ENCODE measurements around the gene CEP57. TPM values are rescaled to one million over a fixed set of nuclear protein-coding genes. Genes with fewer than 3 reads are reported as not detected.

The CEP57 gene
- total and polyA plus RNA-seq, 2 of the 13 experiments (the other 11 are each of a cell fraction or from before 2014, with no cell fraction given) = 34.3 to 59.4 TPM

DNA sequence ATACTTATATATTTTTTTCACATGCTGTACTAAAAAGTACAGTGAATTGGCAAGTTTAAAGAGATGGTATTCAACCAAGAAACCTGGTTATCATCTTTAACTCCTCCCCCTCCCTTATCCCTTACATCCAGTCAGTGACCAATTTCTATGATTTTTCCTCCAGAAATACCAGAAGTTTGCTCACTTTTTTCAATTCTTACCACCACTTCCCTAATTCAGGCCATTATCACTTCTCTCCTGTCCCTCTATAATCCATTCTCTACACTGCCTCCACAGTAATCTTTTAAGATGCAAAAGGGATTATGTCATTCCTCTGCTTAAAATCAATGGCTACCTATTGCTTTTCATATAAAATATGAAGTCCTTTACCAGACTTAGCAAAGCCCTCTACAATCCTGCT, 62.8 kb downstream of the CEP57 start:
- TF ChIP-seq, protein P1, sequence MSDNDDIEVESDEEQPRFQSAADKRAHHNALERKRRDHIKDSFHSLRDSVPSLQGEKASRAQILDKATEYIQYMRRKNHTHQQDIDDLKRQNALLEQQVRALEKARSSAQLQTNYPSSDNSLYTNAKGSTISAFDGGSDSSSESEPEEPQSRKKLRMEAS (IDR thresholded peaks at IDR 0.05) = no peak
- no peak for TF ChIP-seq KAT7 (CRISPR knock-in tag; IDR thresholded peaks at IDR 0.05; ENCODE audit: borderline replicate concordance)
- Histone ChIP-seq H3K4me2 (ENCODE audit: low read depth, low read length) (no peak overlapping the region), H3K9ac (ENCODE audit: insufficient read depth, low read depth, low read length) (no peak overlapping the region), H3K27ac (ENCODE audit: extremely low read length, insufficient read depth, low read length) (no peak overlapping the region), H3K27me3 (ENCODE audit: control insufficient read depth in 1 of 2, insufficient read depth in 2 of 2, low read length in 2 of 2) (no peaks in the 10 kb centered on the region), H3K36me3 (replicated peaks in 1 of 2; ENCODE audit: control insufficient read depth in 1 of 2, insufficient read depth in 2 of 2, low read length in 2 of 2) (peaks cover 2 to 13% of the 10 kb centered on the region in 2 experiments; a peak in 2 of 5 replicates), H2AFZ (ENCODE audit: low read length) (no peak overlapping the region), H3K79me2 (ENCODE audit: insufficient read depth, low read length) (no peaks in the 10 kb centered on the region), H4K20me1 (ENCODE audit: insufficient read depth, low read length) (no peaks in the 10 kb centered on the region), H3K9me3 (ENCODE audit: low read length) (no peaks in the 10 kb centered on the region), H3K4me1 (ENCODE audit: insufficient read depth, low read length) (no peaks in the 10 kb centered on the region), H3K4me3 (replicated peaks in 1 of 3; ENCODE audit: insufficient read depth in 1 of 3, low read depth in 2 of 3, low read length in 3 of 3) (no peak overlapping the region)
- in situ Hi-C loops (cut with HindIII; ENCODE audit: extremely low pct_ligation_motif_present, low pct_unique_long_range_greater_than_20kb) (no loop called here), intact Hi-C loops (cut with micrococcal nuclease; ENCODE audit: unreplicated experiment) (no loop called here)
- ChIA-PET CTCF (ENCODE audit: low intra/inter-chr PET ratio, low total read pairs) (no interaction called here), POLR2A (no interaction called here)
- BruUV-seq (replicated peaks) = no TSS peak
- DNase-seq (ENCODE audit: low spot score) (no peak), ATAC-seq (no peak), FAIRE-seq (no peak)

DNA sequence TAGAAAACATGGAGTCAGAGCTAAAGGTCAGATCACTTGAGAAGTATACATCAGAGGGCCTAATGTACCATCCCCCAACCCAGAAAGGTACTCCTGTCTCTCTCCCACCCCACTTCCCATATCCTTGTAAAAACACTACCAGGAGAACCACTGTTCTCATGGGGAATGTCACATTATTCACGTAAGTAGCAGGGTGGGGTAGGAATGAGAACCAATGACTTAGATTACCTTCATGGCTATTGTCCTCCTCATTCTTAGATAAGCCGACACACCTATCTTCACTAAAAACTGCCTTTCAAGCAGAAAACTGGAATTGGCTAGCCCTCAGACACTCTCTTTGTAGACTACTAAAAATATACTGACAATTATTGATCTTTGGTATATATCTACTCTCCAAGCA, 63.6 kb downstream of the CEP57 start:
- ATAC-seq (no peak), DNase-seq (ENCODE audit: low spot score) (no peak), FAIRE-seq (no peak)
- Histone ChIP-seq H3K36me3 (replicated peaks in 1 of 2; ENCODE audit: control insufficient read depth in 1 of 2, insufficient read depth in 2 of 2, low read length in 2 of 2) (peaks cover under 1 to 15% of the 10 kb centered on the region in 2 experiments; a peak in 2 of 5 replicates), H3K4me1 (ENCODE audit: insufficient read depth, low read length) (no peaks in the 10 kb centered on the region), H3K79me2 (ENCODE audit: insufficient read depth, low read length) (no peaks in the 10 kb centered on the region), H3K9me3 (ENCODE audit: low read length) (no peaks in the 10 kb centered on the region), H3K4me2 (ENCODE audit: low read depth, low read length) (no peak overlapping the region), H4K20me1 (ENCODE audit: insufficient read depth, low read length) (no peaks in the 10 kb centered on the region), H3K27me3 (ENCODE audit: control insufficient read depth in 1 of 2, insufficient read depth in 2 of 2, low read length in 2 of 2) (no peaks in the 10 kb centered on the region), H3K9ac (ENCODE audit: insufficient read depth, low read depth, low read length) (no peak overlapping the region), H2AFZ (ENCODE audit: low read length) (no peak overlapping the region), H3K27ac (ENCODE audit: extremely low read length, insufficient read depth, low read length) (no peak overlapping the region), H3K4me3 (replicated peaks in 1 of 3; ENCODE audit: insufficient read depth in 1 of 3, low read depth in 2 of 3, low read length in 3 of 3) (no peak overlapping the region)
- CTCF ChIA-PET (ENCODE audit: low intra/inter-chr PET ratio, low total read pairs) = no interaction called here
- POLR2A ChIA-PET = no interaction called here
- intact Hi-C loops (cut with micrococcal nuclease; ENCODE audit: unreplicated experiment) = no loop called here
- BruUV-seq (replicated peaks) = no TSS peak
- 97% methylated on average over 2 of the region's 2 CpGs for WGBS (ENCODE audit: low lambda C conversion rate)
- in situ Hi-C loops (cut with HindIII; ENCODE audit: extremely low pct_ligation_motif_present, low pct_unique_long_range_greater_than_20kb) = no loop called here
- no peak for TF ChIP-seq ZNF274 (CRISPR knock-in tag; IDR thresholded peaks at IDR 0.05)
- TF ChIP-seq, protein P2, sequence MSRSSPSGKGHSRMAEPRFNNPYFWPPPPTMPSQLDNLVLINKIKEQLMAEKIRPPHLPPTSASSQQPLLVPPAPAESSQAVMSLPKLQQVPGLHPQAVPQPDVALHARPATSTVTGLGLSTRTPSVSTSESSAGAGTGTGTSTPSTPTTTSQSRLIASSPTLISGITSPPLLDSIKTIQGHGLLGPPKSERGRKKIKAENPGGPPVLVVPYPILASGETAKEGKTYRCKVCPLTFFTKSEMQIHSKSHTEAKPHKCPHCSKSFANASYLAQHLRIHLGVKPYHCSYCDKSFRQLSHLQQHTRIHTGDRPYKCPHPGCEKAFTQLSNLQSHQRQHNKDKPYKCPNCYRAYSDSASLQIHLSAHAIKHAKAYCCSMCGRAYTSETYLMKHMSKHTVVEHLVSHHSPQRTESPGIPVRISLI (CRISPR knock-in tag; IDR thresholded peaks at IDR 0.05; ENCODE audit: borderline replicate concordance) = no peak
- no peak for TF ChIP-seq ZNF253 (CRISPR knock-in tag; IDR thresholded peaks at IDR 0.05; ENCODE audit: borderline replicate concordance)
- TF ChIP-seq, protein P3, sequence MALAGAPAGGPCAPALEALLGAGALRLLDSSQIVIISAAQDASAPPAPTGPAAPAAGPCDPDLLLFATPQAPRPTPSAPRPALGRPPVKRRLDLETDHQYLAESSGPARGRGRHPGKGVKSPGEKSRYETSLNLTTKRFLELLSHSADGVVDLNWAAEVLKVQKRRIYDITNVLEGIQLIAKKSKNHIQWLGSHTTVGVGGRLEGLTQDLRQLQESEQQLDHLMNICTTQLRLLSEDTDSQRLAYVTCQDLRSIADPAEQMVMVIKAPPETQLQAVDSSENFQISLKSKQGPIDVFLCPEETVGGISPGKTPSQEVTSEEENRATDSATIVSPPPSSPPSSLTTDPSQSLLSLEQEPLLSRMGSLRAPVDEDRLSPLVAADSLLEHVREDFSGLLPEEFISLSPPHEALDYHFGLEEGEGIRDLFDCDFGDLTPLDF (CRISPR knock-in tag; IDR thresholded peaks at IDR 0.05) = no peak
- TF ChIP-seq EZH2 (conservative IDR thresholded peaks at IDR 0.05; ENCODE audit: low read depth, low read length) = no peak
- TF ChIP-seq ZNF746 (CRISPR knock-in tag; IDR thresholded peaks at IDR 0.05) = no peak
- TF ChIP-seq ZZZ3 (CRISPR knock-in tag; IDR thresholded peaks at IDR 0.05; ENCODE audit: borderline replicate concordance) = no peak
- TF ChIP-seq KDM5B (CRISPR knock-in tag; IDR thresholded peaks at IDR 0.05; ENCODE audit: borderline replicate concordance) = no peak
- TF ChIP-seq, protein P4, sequence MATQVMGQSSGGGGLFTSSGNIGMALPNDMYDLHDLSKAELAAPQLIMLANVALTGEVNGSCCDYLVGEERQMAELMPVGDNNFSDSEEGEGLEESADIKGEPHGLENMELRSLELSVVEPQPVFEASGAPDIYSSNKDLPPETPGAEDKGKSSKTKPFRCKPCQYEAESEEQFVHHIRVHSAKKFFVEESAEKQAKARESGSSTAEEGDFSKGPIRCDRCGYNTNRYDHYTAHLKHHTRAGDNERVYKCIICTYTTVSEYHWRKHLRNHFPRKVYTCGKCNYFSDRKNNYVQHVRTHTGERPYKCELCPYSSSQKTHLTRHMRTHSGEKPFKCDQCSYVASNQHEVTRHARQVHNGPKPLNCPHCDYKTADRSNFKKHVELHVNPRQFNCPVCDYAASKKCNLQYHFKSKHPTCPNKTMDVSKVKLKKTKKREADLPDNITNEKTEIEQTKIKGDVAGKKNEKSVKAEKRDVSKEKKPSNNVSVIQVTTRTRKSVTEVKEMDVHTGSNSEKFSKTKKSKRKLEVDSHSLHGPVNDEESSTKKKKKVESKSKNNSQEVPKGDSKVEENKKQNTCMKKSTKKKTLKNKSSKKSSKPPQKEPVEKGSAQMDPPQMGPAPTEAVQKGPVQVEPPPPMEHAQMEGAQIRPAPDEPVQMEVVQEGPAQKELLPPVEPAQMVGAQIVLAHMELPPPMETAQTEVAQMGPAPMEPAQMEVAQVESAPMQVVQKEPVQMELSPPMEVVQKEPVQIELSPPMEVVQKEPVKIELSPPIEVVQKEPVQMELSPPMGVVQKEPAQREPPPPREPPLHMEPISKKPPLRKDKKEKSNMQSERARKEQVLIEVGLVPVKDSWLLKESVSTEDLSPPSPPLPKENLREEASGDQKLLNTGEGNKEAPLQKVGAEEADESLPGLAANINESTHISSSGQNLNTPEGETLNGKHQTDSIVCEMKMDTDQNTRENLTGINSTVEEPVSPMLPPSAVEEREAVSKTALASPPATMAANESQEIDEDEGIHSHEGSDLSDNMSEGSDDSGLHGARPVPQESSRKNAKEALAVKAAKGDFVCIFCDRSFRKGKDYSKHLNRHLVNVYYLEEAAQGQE (IDR thresholded peaks at IDR 0.05; ENCODE audit: borderline replicate concordance in 1 of 2, low read depth in 1 of 2, low read length in 2 of 2) = no peak
- no peak for TF ChIP-seq TBX3 (IDR thresholded peaks at IDR 0.05; ENCODE audit: borderline replicate concordance)
- TF ChIP-seq ARID2 (CRISPR knock-in tag; IDR thresholded peaks at IDR 0.05; ENCODE audit: borderline replicate concordance) = no peak
